ENCODE data around the gene INF2. TPM values are rescaled to one million over a fixed set of nuclear protein-coding genes. Genes with fewer than 3 reads are reported as not detected.
A peak's percentile ranks its signal among the peaks of the same experiment; 100 is the strongest.

Gene INF2
- polyA plus RNA-seq, 12 donors, result 28.8 to 60.9 (median 40.2) TPM; not detected in 1

DNA sequence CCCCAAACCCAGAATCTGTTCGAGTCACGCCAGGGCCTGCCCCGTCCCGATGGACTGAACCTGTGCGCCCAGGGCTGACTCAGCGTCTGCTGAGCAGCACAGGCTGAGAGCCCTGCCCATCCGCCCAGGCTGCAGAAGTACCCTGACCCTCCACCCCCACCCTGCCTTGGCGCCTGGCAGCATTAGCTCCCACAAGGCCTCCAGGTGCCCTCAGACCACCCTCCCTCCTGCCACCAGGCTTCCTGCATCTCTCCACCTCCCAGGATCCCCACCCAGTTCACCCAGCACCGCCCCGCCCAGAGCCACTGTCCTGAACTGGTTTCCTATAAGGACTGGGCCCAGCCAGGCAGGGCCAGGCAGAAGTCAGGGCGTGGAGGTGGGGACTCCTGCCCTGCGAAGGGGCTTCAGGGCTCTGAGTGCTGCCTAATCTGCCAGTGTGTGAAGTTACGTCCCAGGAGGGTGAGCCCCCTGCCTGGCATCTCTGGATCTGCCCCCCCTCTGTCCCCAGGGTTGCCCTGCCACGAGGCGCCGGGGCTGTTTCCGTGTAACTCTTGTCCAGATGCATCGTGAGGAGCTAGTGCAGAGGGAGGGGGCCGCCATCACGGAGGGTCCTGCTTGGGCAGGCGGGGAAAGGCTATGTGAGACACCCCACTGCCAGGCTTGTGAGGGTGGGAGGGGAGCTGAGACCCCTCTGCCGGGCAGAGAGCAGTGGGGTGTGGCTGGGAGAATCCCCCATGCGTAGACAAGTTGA lies 43.7 kb downstream of the INF2 start:
- no peak for DNase-seq

DNA sequence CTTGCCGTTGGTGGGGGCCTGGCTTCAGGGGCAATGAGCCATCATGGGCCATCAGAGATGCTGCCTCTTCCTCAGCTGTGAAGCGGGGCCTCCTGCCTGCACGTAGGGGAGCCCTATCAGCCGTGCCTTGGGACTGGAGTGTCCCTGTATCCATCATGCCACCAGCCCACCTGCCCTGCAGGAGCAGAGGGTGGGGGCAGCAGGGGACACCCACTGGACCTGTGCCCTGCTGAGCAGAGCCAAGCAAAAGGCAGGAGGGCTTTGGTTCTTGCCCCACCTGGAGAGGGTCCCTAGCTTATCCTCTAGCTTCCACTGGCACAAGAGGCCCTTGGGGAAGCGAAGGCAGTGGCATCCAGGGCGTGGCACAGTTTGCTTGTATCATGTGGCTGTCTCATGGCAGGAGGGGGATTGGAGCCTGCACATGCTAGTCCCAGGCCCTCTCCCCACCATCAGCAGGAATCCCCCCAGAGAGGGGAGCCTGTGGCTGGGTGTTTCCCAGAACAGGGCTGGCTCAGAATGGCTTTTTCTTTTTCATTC lies 44.7 kb downstream of the INF2 start:
- no peak for DNase-seq

DNA sequence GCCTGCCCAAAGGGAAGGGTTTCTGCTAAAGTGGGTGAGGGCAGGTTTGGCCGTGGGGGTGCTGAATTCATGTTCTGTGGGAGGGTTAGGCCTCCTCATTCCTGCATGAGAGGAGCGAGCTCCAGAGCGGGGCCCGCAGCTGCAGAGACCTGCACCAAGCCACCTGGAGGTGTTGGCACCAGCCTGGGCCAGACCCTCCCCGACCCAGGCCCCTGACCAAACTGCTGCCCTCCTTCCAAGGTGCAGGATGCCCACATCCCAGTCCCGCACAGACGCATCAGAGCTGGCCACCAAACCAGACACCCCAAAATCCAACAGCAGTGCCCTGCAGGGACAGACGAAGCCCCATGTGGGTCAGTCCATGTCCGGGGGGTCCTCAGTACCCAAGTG lies 45.2 kb downstream of the INF2 start:
- DNase-seq, result no peak

DNA sequence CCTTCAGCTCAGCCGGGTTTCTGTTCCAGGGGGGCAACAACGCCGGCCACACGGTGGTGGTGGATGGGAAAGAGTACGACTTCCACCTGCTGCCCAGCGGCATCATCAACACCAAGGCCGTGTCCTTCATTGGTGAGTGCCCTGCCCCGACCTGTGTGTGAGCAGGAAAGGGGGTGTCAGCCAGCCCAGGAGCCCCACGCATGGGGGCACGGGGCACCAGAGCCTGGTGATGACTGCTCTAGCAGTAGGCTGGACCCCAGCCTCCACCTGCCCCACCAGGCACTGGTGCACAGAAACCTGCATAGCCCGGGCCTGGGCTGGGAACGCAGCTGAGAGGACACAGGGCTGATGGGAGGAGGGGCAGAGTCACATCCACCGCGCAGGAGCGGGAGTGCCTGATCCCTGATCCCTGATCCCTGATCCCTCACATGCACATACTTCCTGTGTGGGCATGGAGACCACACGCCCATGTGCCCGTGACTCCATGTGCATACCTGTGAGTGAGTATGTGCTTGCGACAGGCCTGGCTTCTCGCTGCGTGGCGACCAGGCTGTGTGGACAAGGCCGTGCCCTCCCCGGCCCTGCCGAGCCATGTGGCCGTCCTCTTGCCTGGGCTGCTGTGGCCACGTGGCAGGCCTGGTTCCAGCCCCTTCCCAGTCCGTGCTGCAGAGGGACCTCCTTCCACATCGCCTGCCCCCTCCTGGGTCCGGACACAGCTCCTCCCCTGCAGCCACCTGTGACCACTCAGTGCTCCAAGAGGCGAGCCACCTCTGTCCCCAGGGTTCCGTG lies 45.8 kb downstream of the INF2 start:
- DNase-seq, result no peak

DNA sequence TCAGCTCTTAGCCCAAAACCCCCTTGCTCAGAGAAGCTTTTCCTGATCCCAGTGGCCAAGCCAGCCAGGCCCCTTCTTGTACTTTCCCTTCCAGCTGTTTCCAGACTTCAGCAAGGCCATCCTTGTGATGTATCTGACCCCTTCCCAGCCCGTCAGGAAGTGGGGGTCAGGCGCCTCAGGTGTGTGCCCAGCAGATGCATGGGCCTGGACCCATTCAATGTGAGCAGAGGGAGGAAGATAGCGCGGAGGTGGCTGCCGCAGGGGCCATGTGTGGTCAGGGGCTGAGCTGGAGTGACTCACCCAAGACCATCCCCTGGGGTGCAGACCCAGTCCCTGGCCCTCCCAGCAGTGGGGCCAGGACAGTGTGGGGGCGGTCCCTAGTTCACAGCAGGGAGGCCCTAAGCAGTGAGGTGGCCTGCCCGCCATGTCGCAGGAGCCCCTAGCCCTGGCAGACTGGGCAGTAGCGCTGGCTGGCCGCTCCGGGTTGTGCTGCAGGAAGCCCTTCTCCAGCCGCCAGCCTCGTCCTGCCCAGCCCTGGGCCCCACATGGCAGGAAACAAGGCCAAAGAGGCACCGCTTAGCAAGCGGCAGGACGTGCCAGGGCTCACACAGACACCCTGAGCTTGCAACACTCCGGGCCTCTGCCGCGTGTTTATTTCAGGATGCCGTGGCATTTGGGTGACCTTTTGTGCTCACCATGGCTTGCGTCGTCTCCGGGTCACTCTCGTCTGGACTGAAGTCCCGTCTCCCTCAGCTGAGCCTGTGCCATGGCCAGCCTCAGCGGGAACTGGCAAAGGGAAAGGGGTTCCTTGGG lies 46.6 kb downstream of the INF2 start:
- peak; percentile 42 for DNase-seq

DNA sequence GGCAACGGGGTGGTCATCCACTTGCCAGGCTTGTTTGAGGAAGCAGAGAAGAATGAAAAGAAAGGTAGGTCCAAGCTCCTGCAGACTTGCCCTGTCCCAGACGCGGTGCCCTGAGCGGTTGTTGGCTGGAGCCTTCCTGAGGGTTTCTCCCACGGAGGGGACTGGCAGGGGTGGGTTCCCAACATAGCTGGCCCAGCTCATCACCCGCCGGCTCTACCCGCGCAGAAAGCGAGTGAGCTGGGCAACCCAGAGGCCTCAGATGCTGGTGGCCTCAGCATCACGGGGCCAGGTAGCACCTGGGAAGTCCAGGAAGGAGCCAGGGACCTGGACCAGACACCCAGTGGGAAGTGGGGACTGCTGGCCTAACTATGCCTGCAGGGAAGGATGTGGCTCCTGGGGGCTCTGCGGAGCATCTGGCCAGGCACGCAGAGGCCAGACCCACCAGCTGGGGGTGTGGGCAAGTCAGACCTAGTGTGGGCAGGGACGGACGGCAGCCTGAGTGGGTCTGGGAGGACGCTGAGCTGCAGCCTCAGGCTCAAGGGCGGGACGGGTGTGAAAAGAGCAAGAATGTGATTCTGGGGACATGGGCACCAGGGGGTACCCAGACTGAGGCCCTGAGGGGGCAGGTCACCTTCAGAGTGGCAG lies 49.1 kb downstream of the INF2 start:
- no peak for DNase-seq

DNA sequence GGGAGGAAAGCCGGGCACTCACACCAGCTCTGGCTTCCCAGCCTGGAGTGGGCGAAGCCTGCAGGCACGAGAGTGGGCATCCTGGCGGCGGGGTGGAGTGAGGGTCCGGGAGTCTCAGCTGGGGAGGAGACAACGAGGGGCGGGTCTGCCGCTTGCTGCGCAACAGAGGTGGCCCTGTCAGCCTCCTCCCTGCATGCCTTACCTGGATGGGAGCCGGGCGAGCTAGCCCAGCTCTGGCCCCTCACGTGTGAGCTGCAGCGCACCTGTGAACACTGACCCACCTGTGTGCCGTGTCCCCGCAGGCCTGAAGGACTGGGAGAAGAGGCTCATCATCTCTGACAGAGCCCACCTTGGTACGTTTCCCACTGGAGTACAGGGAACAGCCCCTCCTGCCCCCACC lies 49.6 kb downstream of the INF2 start:
- no peak for DNase-seq

DNA sequence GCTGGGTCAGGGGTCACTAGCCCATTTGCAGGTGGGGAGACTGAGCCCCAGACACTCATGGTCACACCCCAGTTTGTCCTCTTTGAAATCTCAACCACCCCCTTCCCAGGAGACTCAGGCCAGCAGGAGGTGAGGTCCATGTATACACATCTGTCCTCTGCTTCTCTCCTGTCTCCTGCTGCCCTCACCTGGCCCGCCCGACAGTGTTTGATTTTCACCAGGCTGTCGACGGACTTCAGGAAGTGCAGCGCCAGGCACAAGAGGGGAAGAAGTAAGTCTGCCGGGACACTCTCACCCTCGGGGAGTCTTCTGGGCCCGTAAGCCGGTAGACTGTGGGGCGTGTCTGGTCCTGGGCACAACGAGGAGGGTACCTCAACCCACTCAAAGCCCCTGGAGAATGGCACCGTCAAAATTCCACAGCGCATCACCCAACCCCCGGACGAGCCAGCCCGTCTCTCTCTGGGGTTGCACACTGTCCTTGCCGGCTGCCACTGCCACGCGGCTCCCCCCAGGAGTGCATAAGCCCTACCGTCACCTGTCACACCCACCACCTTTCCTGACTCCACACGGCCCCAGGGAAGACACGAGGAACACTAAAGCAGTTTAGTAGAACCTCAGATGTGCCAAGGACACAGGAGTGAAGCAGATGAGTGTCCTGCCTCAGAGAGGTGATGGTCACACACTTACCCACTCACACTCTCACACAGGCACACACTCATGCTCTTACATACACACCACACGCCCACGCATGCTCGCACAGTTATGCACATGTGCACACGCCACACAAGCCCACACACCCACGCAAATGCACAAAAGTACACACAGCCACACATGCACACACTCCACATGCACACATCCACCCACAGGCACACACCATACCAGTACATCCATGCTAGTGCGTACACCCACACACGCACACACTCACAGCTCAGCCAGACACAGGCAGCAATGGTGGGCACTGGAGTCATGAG lies 50.4 kb downstream of the INF2 start:
- DNase-seq, result no peak

DNA sequence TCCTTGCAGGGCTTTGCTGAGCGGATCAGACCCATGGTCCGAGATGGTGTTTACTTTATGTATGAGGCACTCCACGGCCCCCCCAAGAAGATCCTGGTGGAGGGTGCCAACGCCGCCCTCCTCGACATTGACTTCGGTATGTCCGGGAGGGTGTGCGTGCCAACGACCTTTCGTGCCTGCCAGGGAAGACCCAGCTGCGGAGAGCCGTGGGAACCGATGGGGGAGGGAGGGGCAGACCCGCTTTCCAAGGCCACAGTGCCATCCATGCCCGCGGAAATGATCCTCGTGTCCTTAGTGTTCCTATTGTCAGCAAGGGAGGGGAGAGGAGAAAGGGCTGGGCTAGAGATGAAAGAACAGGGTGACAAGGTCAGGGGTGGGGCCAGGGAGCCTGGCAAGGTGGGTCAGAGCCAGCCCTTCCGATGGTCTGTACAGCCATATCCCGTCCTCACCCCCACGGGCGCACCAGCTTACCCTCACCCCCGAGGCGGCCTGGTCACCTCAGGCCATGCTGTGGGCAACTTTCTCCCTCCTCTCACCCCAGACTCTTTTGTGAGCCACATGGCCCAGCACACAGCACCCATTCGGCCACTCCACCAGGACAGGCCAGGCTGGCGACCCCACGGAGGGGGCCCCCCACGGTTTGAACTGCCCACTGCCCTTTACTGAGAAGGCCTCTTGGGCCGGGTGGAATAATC lies 51.8 kb downstream of the INF2 start:
- DNase-seq, result no peak

DNA sequence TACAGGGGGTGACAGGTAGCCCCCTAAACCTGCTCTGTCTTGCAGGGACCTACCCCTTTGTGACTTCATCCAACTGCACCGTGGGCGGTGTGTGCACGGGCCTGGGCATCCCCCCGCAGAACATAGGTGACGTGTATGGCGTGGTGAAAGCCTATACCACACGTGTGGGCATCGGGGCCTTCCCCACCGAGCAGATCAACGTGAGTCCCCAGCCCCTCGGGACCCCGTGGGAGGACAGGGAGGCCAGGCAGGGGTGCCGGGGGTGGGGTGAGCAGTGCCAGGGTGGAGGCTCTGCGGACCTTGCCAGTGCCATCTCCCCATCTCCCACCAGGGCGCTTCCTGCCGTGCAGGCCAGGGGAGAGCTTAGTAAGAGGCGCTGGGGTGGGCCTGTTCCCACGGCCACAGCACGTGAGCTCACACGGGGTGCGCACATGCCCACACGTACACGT lies 52.4 kb downstream of the INF2 start:
- DNase-seq, result no peak

DNA sequence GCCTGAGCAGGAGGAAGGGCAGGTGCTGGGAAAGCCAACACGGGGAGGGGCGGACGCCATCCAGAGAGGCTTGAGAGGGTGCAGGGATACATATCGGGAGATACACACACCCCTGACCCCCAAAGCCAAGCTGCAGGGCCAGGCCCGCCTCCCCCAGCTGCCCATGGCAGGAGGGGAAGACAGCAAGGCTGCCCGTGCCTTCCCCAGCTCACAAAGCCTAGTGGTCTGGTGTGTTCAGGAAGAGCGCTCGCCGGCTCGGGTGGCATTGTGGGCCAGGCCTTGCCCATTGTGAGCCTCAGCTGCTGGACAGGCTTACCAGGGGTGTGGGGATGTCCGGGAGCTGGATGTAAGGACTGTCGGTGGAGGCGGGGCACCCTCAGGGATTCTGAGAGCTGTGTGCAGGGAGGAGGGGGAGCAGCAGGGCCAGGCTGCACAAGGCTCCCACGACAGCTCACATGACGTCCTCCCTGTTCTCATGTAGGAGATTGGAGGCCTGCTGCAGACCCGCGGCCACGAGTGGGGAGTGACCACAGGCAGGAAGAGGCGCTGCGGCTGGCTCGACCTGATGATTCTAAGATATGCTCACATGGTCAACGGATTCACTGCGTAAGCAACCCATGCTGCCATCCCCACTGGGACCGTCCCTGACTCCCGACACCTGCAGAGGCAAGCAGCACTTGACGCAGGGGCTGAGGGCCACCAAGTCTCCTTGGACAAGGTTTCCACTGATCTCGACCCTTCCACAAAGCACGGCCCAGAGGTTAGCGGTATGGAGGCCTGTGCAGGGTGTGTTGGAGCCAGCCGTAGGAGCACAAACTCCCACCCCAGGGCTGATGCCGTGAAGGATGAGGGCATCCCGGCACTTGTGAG lies 53.4 kb downstream of the INF2 start:
- DNase-seq, result no peak

DNA sequence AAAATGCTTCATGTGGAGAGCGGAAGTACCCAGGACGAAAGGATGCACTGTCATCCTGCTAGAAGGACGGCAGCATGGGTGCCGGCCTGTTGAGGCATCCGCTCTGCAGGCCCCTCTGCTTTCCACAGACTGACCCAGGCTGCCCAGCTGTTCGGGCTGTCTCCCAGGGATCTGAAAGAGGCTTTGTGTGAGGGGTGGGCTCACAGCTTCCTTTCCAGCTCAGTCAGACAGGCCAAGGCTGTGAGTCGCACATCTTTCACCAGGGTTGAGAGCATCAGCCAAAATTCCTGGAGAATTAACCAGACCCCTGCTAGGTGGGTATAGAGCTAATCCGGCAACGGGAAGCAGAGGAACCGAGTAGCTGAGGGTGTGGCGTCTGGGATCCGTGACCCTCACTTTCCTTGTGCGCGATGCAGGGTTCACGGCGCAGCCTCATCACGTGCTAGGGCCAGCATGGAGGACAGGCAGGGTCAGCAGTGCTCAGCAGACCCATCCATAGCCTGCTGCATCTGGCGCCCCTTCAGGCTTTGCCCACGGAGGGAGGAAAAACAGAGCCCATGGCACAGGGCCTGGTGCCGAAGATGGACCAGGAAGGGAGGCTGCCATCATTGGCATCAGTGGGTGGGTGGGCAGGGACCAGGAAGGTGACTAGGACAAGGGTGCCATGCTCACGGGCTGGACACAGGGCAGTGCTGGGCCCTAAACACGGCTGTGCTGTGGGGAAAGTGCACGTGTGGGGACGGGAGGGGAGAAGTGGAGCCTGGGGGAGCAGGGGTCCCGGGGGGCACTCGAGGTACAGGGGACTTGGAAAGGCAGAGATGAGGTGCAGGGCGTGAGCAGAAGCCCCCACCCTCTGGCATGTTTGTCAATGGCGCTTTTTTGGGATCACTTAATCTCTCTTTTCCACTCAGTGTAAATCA lies 54.3 kb downstream of the INF2 start:
- no peak for DNase-seq

DNA sequence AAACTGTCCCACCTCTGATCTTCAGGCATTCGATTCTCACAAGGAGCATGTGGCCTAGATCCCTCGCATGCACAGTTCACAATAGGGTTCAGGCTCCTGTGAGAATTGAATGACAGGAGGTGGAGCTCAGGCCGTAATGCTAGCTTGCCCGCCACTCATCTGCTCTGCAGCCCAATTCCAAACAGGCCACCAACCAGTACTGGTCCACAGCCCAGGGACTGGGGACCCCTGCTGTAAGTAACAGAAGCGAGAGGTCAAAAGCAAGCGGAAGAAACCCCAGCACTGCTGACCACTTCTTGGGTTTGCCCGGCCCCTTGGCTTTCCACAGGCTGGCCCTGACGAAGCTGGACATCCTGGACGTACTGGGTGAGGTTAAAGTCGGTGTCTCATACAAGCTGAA lies 55.1 kb downstream of the INF2 start:
- no peak for DNase-seq

DNA sequence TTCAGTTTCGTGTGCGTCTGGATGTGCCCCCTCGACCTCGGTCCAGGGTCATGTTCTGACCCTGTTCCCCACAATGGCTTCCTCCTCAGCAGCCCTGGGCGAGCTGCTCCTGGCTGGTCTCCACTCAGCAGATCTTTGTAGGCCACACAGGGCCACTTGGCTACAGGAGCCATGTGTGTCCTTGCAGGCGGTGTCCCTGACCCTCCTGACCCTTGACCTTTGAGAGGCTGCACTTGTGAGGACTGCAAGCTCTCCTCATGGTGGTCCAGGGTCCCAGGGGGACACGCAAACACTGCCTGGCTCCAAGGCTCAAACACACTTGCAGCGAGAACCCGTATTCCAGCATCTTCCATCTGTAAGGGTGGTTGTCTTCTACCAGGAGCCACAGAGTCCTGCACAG lies 56.0 kb downstream of the INF2 start:
- DNase-seq, result no peak

DNA sequence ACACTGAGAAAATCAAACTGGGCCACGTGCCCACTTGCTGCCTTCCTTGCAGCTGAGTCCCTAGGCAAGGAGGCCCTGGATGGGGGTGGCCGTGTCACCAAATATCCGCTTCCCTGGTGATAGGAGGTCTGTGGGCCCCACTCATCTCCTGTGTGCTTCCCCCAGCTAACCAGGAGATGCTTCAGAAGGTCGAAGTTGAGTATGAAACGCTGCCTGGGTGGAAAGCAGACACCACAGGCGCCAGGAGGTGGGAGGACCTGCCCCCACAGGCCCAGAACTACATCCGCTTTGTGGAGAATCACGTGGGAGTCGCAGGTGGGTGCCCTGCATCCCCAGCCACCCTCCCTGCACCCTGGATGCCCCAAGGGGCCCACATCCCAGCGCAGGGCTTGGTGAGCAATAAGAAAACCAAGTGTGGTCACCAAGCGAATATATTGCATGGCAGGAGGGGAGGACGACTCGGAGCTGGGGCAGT lies 56.7 kb downstream of the INF2 start:
- no peak for DNase-seq

DNA sequence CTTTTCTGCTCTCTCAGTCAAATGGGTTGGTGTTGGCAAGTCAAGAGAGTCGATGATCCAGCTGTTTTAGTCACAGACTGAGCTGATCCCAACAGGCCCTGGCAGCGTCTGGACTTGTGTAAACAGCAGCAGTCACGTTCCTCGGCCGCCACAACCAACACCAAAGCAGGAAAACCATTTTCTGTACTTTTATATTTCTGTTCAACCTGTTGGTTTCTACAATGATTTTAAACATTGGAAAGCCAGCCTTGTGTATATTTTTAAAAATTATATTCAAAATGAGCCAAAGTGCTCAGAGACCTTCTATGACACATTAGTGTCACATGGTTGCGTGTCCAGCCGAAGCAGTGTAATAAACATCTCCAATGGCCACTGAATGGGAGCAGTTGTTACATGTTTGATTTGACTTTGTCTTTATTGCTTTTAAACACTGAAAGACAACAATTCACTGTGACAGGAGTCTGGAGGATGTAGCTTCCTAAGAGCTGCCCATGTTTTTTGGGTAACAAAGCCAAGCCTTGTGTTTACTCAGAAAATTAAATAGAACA lies 57.6 kb downstream of the INF2 start:
- no peak for DNase-seq

DNA sequence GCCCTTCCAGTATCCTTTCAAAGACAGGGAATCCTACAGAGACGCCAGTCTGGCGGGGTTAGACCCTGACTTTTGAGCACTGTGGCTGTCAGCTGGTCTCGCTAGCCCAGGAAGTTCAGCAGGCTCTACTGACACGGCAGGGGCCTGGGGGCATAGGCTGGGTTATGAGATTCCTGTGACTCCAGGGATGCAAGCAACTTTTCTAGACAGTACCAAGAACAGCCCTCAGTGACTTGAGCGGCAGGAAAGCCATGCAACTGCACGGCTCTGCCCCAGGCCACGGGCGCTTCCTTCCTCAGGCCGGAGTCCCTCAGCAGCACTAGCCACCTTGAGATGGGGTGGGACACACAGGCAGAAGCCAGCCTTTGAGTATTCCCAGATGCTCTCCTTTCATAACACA lies 58.5 kb downstream of the INF2 start:
- DNase-seq, result no peak
